HG02970 (cell line): Measurements from ENCODE around the gene ZNF281.
"Not testable (repeated sequence)": the region's sequence is repeated elsewhere in the genome, so short reads cannot be mapped to it uniquely, and the experiment has no call there.

Experiments used
- ATAC-seq: cut with Tn5 transposase; IDR thresholded peaks from one replicate; pipeline ENCODE4 v1.9.1; 2021; ENCODE audit warnings: mild to moderate bottlenecking, moderate library complexity, moderate number of reproducible peaks; ENCODE audit not compliant: unreplicated experiment, low FRiP score

ZNF281 gene

GRCh38 chr1:200366577-200367253, 43.1 kb downstream of the ZNF281 start:
- ATAC-seq = no peak

GRCh38 chr1:200365897-200366426, 43.9 kb downstream of the ZNF281 start:
- no peak for ATAC-seq

- no peak for ATAC-seq
Observed at GRCh38 chr1:200364831-200365230, 45.0 kb downstream of the ZNF281 start.

GRCh38 chr1:200364091-200364759, 45.6 kb downstream of the ZNF281 start:
- ATAC-seq = no peak

- no peak for ATAC-seq
Observed at GRCh38 chr1:200363264-200363933, 46.4 kb downstream of the ZNF281 start.

- no peak for ATAC-seq
Observed at GRCh38 chr1:200362421-200362820, 47.4 kb downstream of the ZNF281 start.

GRCh38 chr1:200359610-200360163, 50.1 kb downstream of the ZNF281 start:
- no peak for ATAC-seq

GRCh38 chr1:200357925-200358324, 51.9 kb downstream of the ZNF281 start:
- ATAC-seq = not testable (repeated sequence)

- no peak for ATAC-seq
Observed at GRCh38 chr1:200355801-200356200, 54.0 kb downstream of the ZNF281 start.
